ENCODE data around the gene PYGO1. TPM values are rescaled to one million over a fixed set of nuclear protein-coding genes. Genes with fewer than 3 reads are reported as not detected.
"Not testable (repeated sequence)": the region's sequence is repeated elsewhere in the genome, so short reads cannot be mapped to it uniquely, and the experiment has no call there.

PYGO1 gene
- total and polyA plus RNA-seq, 2 donors from 2014 or later, result 0.49 to 3.7 TPM

DNA sequence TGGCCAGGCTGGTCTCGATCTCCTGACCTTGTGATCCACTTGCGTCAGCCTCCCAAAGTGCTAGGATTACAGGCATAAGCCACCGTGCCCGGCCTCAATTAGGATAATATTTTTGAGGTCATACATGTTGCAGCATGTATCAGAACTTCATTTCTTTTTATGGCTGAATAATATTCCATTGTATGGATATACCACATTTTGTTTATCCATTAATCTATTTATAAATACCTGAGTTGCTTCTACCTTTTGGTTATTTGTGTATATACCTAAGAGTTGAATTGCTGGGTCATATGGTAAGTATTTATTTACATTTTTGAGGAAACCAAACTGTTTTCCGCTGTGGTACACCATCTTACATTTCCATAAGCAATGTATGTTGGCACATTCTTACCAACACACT, 18.1 kb upstream of the PYGO1 start:
- DNase-seq (no peak), FAIRE-seq (no peak)
- TF ChIP-seq, protein P1, sequence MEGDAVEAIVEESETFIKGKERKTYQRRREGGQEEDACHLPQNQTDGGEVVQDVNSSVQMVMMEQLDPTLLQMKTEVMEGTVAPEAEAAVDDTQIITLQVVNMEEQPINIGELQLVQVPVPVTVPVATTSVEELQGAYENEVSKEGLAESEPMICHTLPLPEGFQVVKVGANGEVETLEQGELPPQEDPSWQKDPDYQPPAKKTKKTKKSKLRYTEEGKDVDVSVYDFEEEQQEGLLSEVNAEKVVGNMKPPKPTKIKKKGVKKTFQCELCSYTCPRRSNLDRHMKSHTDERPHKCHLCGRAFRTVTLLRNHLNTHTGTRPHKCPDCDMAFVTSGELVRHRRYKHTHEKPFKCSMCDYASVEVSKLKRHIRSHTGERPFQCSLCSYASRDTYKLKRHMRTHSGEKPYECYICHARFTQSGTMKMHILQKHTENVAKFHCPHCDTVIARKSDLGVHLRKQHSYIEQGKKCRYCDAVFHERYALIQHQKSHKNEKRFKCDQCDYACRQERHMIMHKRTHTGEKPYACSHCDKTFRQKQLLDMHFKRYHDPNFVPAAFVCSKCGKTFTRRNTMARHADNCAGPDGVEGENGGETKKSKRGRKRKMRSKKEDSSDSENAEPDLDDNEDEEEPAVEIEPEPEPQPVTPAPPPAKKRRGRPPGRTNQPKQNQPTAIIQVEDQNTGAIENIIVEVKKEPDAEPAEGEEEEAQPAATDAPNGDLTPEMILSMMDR (IDR thresholded peaks at IDR 0.05; ENCODE audit: borderline replicate concordance, extremely low read depth, insufficient read depth), result no peak
- Histone ChIP-seq H3K36me3 (ENCODE audit: control insufficient read depth in 2 of 3, insufficient read depth in 3 of 3, low read length in 3 of 3) (no peaks in the 10 kb centered on the region), H3K9me3 (ENCODE audit: control insufficient read depth in 2 of 3, insufficient read depth in 1 of 3, low read length in 3 of 3) (no peaks in the 10 kb centered on the region), H3K27me3 (ENCODE audit: control insufficient read depth, insufficient read depth, low read length) (no peaks in the 10 kb centered on the region), H3K27ac (ENCODE audit: low read depth in 2 of 2, low read length in 2 of 2) (no peak overlapping the region), H3K4me3 (ENCODE audit: low read length in 3 of 3) (no peak overlapping the region), H3K9ac (ENCODE audit: low read length in 3 of 3) (no peak overlapping the region), H3K4me1 (ENCODE audit: control insufficient read depth in 2 of 3, insufficient read depth in 2 of 3, low read depth in 1 of 3, low read length in 3 of 3) (no peaks in the 10 kb centered on the region)
- intact Hi-C loops (cut with DNase I), result no loop called here

DNA sequence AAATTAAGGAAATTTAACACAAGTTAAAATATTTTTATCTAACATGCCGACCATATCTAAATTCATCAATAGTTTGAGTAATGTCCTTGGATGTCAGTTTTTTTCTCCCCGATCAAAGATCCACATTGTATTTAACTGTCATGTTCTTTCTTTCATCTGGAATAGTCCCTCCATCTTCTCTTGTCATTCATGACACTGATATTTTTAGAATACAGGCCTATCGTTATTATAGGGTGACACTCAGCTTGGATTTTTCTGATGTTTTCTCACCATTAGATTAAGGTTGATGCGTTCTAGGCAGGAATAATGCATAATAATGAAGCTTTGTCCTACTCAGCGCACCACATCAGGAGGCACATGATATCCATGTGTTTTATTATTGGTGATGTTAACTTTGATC, 13.2 kb upstream of the PYGO1 start:
- no peak for DNase-seq
- TF ChIP-seq, protein P1 (IDR thresholded peaks at IDR 0.05; ENCODE audit: borderline replicate concordance, extremely low read depth, insufficient read depth), result no peak
- no peaks in the 10 kb centered on the region for H3K4me1 ChIP-seq (ENCODE audit: control insufficient read depth in 2 of 3, insufficient read depth in 2 of 3, low read depth in 1 of 3, low read length in 3 of 3)
- intact Hi-C loops (cut with DNase I), result no loop called here
- no peaks in the 10 kb centered on the region for H3K9me3 ChIP-seq (ENCODE audit: control insufficient read depth in 2 of 3, insufficient read depth in 1 of 3, low read length in 3 of 3)
- H3K36me3 ChIP-seq (ENCODE audit: control insufficient read depth in 2 of 3, insufficient read depth in 3 of 3, low read length in 3 of 3), result no peaks in the 10 kb centered on the region
- H3K27ac ChIP-seq (ENCODE audit: low read depth in 2 of 2, low read length in 2 of 2), result no peak overlapping the region
- no peak overlapping the region for H3K9ac ChIP-seq (ENCODE audit: low read length in 3 of 3)
- no peaks in the 10 kb centered on the region for H3K27me3 ChIP-seq (ENCODE audit: control insufficient read depth, insufficient read depth, low read length)
- H3K4me3 ChIP-seq (ENCODE audit: low read length in 3 of 3), result no peak overlapping the region
- no peak for FAIRE-seq

DNA sequence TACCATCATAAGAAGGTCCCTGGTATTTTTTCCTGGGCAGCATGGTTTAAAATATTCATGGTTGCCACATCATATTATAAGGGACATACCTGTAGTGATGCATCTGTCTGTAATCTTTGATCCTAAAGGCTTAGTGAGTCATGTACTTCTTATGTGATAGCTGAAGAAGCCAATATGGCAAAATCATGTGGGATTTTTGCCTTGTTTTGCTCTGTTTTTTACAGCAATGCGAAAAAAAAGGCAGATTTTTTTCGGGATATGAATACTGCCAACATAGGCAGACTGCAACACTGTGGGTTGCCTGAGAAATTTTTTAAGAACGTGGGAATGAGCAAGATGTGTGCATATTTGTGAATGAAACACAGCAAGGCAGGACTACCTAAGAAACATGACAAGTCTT, 11.3 kb upstream of the PYGO1 start:
- intact Hi-C loops (cut with DNase I), result no loop called here

DNA sequence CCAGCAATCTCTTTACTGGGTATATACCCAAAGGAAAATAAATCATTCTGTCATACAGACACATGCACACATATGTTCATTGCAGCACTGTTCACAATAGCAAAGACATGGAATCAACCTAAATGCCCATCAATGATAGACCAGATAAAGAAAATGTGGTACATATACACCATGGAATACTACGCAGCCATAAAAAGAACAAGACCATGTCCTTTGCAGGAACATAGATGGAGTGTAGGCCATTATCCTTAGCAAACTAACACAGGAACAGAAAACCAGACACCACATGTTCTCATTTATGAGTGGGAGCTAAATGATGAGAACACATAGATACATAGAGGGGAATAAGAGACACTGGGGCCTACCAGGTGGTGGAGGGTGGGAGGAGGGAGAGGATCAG, 4.9 kb upstream of the PYGO1 start:
- FAIRE-seq; H3K4me3 ChIP-seq (ENCODE audit: low read length in 3 of 3); H3K9ac ChIP-seq (ENCODE audit: low read length in 3 of 3); H3K36me3 ChIP-seq (ENCODE audit: control insufficient read depth in 2 of 3, insufficient read depth in 3 of 3, low read length in 3 of 3); H3K9me3 ChIP-seq (ENCODE audit: control insufficient read depth in 2 of 3, insufficient read depth in 1 of 3, low read length in 3 of 3); DNase-seq; intact Hi-C loops (cut with DNase I); H3K27ac ChIP-seq (ENCODE audit: low read depth in 2 of 2, low read length in 2 of 2); H3K4me1 ChIP-seq (ENCODE audit: control insufficient read depth in 2 of 3, insufficient read depth in 2 of 3, low read depth in 1 of 3, low read length in 3 of 3); H3K27me3 ChIP-seq (ENCODE audit: control insufficient read depth, insufficient read depth, low read length): not testable (repeated sequence)

More for the DNA sequence above, 11.3 kb upstream of the PYGO1 start:
- TF ChIP-seq, protein P1 (IDR thresholded peaks at IDR 0.05; ENCODE audit: borderline replicate concordance, extremely low read depth, insufficient read depth), result no peak
- H3K36me3 ChIP-seq (ENCODE audit: control insufficient read depth in 2 of 3, insufficient read depth in 3 of 3, low read length in 3 of 3), result no peaks in the 10 kb centered on the region
- H3K9me3 ChIP-seq (ENCODE audit: control insufficient read depth in 2 of 3, insufficient read depth in 1 of 3, low read length in 3 of 3), result no peaks in the 10 kb centered on the region
- FAIRE-seq (no peak), DNase-seq (no peak)
- H3K9ac ChIP-seq (ENCODE audit: low read length in 3 of 3), result no peak overlapping the region
- no peaks in the 10 kb centered on the region for H3K27me3 ChIP-seq (ENCODE audit: control insufficient read depth, insufficient read depth, low read length)
- no peak overlapping the region for H3K27ac ChIP-seq (ENCODE audit: low read depth in 2 of 2, low read length in 2 of 2)
- H3K4me3 ChIP-seq (ENCODE audit: low read length in 3 of 3), result no peak overlapping the region
- no peaks in the 10 kb centered on the region for H3K4me1 ChIP-seq (ENCODE audit: control insufficient read depth in 2 of 3, insufficient read depth in 2 of 3, low read depth in 1 of 3, low read length in 3 of 3)

Data from kidney (tissue), 14 donors.